IMR-90 (cell line): Measurements from ENCODE around the gene B3GLCT. TPM values are rescaled to one million over a fixed set of nuclear protein-coding genes. Genes with fewer than 3 reads are reported as not detected.

ENCODE experiments used
- ATAC-seq: fragments of 200-7000 bp; cut with Tn5 transposase; 2 replicates; pipeline ENCODE4 v1.9.1; 2020; ENCODE audit warnings: low read depth, mild to moderate bottlenecking, moderate library complexity
- BruUV-seq: library from RNA; stranded (reverse); fragments of 400-500 nt; replicated peaks from 2 replicates; lab custom pipeline; 2021; lab: Mats Ljungman, UMichigan
- CTCF ChIA-PET: fragments of 300-600 bp; formaldehyde crosslinking; extraction: SDS; loops from one replicate; lab custom pipeline; 2021; ENCODE audit warnings: antibody characterized with exemption; lab: Yijun Ruan, JAX
- POLR2A ChIA-PET: fragments of 300-600 bp; sonication (Branson Sonifier 250); formaldehyde crosslinking; loops from one replicate; lab custom pipeline; 2022; ENCODE audit warnings: antibody characterized with exemption; ENCODE audit not compliant: unreplicated experiment; lab: Charles Lee
- DNase-seq: peaks from one replicate; pipeline ENCODE4 v3.0.0; 2013
- H2AFZ ChIP-seq: replicated peaks from 2 replicates; pipeline ENCODE3; 2013; ENCODE audit warnings: low read length, mild to moderate bottlenecking; ENCODE audit not compliant: poor library complexity
- H2AK5ac ChIP-seq: 2 replicates; pipeline ENCODE4 v1.6.1; 2013; ENCODE audit warnings: low read depth, low read length, inconsistent platforms
- H2AK9ac ChIP-seq: replicated peaks from 2 replicates; pipeline ENCODE3; 2013; ENCODE audit warnings: mild to moderate bottlenecking, low read depth, low read length, moderate library complexity; ENCODE audit not compliant: poor library complexity
- H2BK120ac ChIP-seq: 2 replicates; pipeline ENCODE4 v1.6.1; 2013; ENCODE audit warnings: low read depth, low read length, inconsistent platforms
- H2BK15ac ChIP-seq: 3 replicates; pipeline ENCODE4 v1.6.1; 2013; ENCODE audit warnings: low read depth, low read length, inconsistent platforms
- H2BK20ac ChIP-seq: 2 replicates; pipeline ENCODE4 v1.6.1; 2013; ENCODE audit warnings: low read depth, mild to moderate bottlenecking, inconsistent platforms, low read length, moderate library complexity
- H2BK5ac ChIP-seq: 2 replicates; pipeline ENCODE4 v1.6.1; 2013; ENCODE audit warnings: mild to moderate bottlenecking, low read depth, low read length, inconsistent platforms; ENCODE audit not compliant: poor library complexity, severe bottlenecking
- H3K14ac ChIP-seq: replicated peaks from 2 replicates; pipeline ENCODE4 v1.6.1; 2013; ENCODE audit warnings: low read depth, low read length, inconsistent platforms
- H3K18ac ChIP-seq: 2 replicates; pipeline ENCODE4 v1.6.1; 2013; ENCODE audit warnings: low read depth, low read length, control low read depth
- H3K23ac ChIP-seq: 2 replicates; pipeline ENCODE4 v1.6.1; 2013; ENCODE audit warnings: low read depth, low read length, inconsistent platforms
- H3K27ac ChIP-seq: 2 replicates; pipeline ENCODE4 v1.5.1; 2013; ENCODE audit warnings: mild to moderate bottlenecking, control low read depth, low read length; ENCODE audit not compliant: insufficient read depth
- H3K27me3 ChIP-seq: 2 replicates; pipeline ENCODE4 v1.6.1; 2013; ENCODE audit warnings: low read length; ENCODE audit not compliant: control insufficient read depth, insufficient read depth
- H3K36me3 ChIP-seq: 2 replicates; pipeline ENCODE4 v1.6.1; 2013; ENCODE audit warnings: low read length, mixed read lengths; ENCODE audit not compliant: control insufficient read depth, insufficient read depth
- H3K4ac ChIP-seq: 2 replicates; pipeline ENCODE4 v1.6.1; 2013; ENCODE audit warnings: low read depth, low read length, inconsistent platforms
- H3K4me1 ChIP-seq: 2 replicates; pipeline ENCODE4 v1.6.1; 2013; ENCODE audit warnings: low read length, mixed read lengths; ENCODE audit not compliant: control insufficient read depth, insufficient read depth
- H3K4me2 ChIP-seq: 2 replicates; pipeline ENCODE4 v1.6.1; 2013; ENCODE audit warnings: low read depth, mild to moderate bottlenecking, control low read depth, low read length, moderate library complexity
- H3K4me3 ChIP-seq: 2 replicates; pipeline ENCODE4 v1.5.1; 2013; ENCODE audit warnings: low read depth, mild to moderate bottlenecking, control low read depth, low read length, moderate library complexity; ENCODE audit not compliant: insufficient read depth
- H3K56ac ChIP-seq: 2 replicates; pipeline ENCODE4 v1.6.1; 2013; ENCODE audit warnings: low read length, inconsistent platforms; ENCODE audit not compliant: insufficient read depth; ENCODE audit errors: extremely low read depth
- H3K79me1 ChIP-seq, 2 experiments: 2 replicates each; pipeline ENCODE4 v1.6.1; 2013; ENCODE audit warnings: low read length in 2 of 2, inconsistent platforms in 1 of 2, low read depth in 1 of 2
- H3K9ac ChIP-seq: 2 replicates; pipeline ENCODE4 v1.6.1; 2013; ENCODE audit warnings: low read depth, low read length, control low read depth
- H3K9me1 ChIP-seq: 2 replicates; pipeline ENCODE4 v1.6.1; 2013; ENCODE audit warnings: low read length, inconsistent platforms; ENCODE audit not compliant: insufficient read depth
- H3K9me3 ChIP-seq: 2 replicates; pipeline ENCODE4 v1.6.1; 2013; ENCODE audit warnings: low read length; ENCODE audit not compliant: control insufficient read depth, insufficient read depth
- H4K20me1 ChIP-seq: 2 replicates; pipeline ENCODE4 v1.6.1; 2013; ENCODE audit warnings: low read length, inconsistent platforms; ENCODE audit not compliant: insufficient read depth
- H4K5ac ChIP-seq: 2 replicates; pipeline ENCODE4 v1.6.1; 2013; ENCODE audit warnings: mild to moderate bottlenecking, low read depth, low read length, control low read depth
- H4K8ac ChIP-seq, 2 experiments: 2 replicates each; pipeline ENCODE4 v1.6.1; 2013; ENCODE audit warnings: low read depth in 2 of 2, low read length in 2 of 2, control low read depth in 1 of 2, inconsistent platforms in 1 of 2
- H4K91ac ChIP-seq: 2 replicates; pipeline ENCODE4 v1.6.1; 2013; ENCODE audit warnings: low read depth, low read length, inconsistent platforms; ENCODE audit not compliant: insufficient read depth
- CEBPB ChIP-seq: IDR thresholded peaks from 2 replicates; pipeline ENCODE4 v1.6.1; 2012; ENCODE audit warnings: low read depth, low read length, improper control_type of control experiment
- FOS ChIP-seq: fragments of 150-350 bp; IDR thresholded peaks from 2 replicates; pipeline ENCODE4 v1.6.1; 2016; ENCODE audit warnings: low read depth, low read length
- NFE2L2 ChIP-seq: fragments of 150-350 bp; IDR thresholded peaks from 2 replicates; pipeline ENCODE4 v1.6.1; 2016; ENCODE audit warnings: low read depth, mild to moderate bottlenecking, low read length
- POLR2A ChIP-seq: IDR thresholded peaks from 2 replicates; pipeline ENCODE4 v1.6.1; 2012; ENCODE audit warnings: mild to moderate bottlenecking, low read depth, low read length
- WGBS, 2 experiments: methylation state at CpG; one replicate each; pipeline versions ENCODE4 v1.1.5 to v1.1.7; 2013; ENCODE audit warnings: missing lambda C conversion rate in 2 of 2; ENCODE audit not compliant: insufficient read length in 1 of 2; ENCODE audit errors: extremely low coverage in 2 of 2; 5-methylcytosine and 5-hydroxymethylcytosine counted together
- dilution Hi-C: fragments of 300-500 bp; cut with HindIII; formaldehyde crosslinking; loops from one replicate; pipeline ENCODE4 v1.14.3; 2018; ENCODE audit warnings: low sequenced_read_pairs; ENCODE audit not compliant: unreplicated experiment
- in situ Hi-C: fragments of 300-500 bp; cut with MboI; formaldehyde crosslinking; loops from 3 replicates; pipeline ENCODE4 v1.14.3; 2019; ENCODE audit warnings: low sequenced_read_pairs, inconsistent platforms, mixed read lengths
- intact Hi-C: fragments of 100-400 bp; cut with micrococcal nuclease; formaldehyde crosslinking; loops from 2 replicates; pipeline ENCODE4 v1.10.0; 2022
- polyA plus RNA-seq, 3 experiments: library from polyadenylated mRNA; depleted of rRNA; stranded (reverse); fragments of >200 nt; gene quantifications; 2 replicates each; pipeline ENCODE4 v1.2.3, GENCODE V29; 2012; ENCODE audit warnings: low replicate concordance in 1 of 3
- total RNA-seq: library from RNA; depleted of rRNA; stranded (reverse); fragments of >200 nt; gene quantifications from 2 replicates; pipeline ENCODE4 v1.2.3, GENCODE V29; 2012

Gene B3GLCT
- total and polyA plus RNA-seq, 2 of the 4 experiments (the other 2 are of a cell fraction), result 2.0 to 4.5 TPM

- CTCF ChIA-PET, result interaction anchor here (1.4 kb wide), 1 partner anchor 25 kb away, joined by 4 read pairs; no protein-coding TSS in a partner anchor
- 100% methylated on average over 1 of the region's 2 CpGs; no CpG with 5 or more reads in 1 of the 2 experiments for WGBS, 2 experiments
- no peaks in the 10 kb centered on the region for H3K27me3 ChIP-seq
Observed at GRCh38 chr13:31261241-31261640, 61.5 kb downstream of the B3GLCT start.

More at GRCh38 chr13:31261241-31261640, 61.5 kb downstream of the B3GLCT start:
- Histone ChIP-seq H2AK5ac (no peak overlapping the region), H3K14ac (no peak overlapping the region), H3K56ac (no peak overlapping the region), H3K4ac (no peak overlapping the region), H3K4me1 (no peaks in the 10 kb centered on the region), H3K9ac (no peak overlapping the region), H4K5ac (no peak overlapping the region), H2BK15ac (no peak overlapping the region), H3K36me3 (no peaks in the 10 kb centered on the region), H3K4me3 (no peak overlapping the region), H2BK5ac (no peak overlapping the region), H3K9me3 (no peaks in the 10 kb centered on the region; the same call in 1 of the 2 replicates), H3K4me2 (no peak overlapping the region), H3K27ac (no peak overlapping the region), H3K79me1 (no peaks in the 10 kb centered on the region), H3K23ac (no peak overlapping the region), H4K91ac (no peak overlapping the region), H3K18ac (no peak overlapping the region), H2AK9ac (no peak overlapping the region), H4K8ac (no peak overlapping the region), H2BK120ac (no peak overlapping the region), H3K9me1 (no peaks in the 10 kb centered on the region), H4K20me1 (no peaks in the 10 kb centered on the region), H2BK20ac (no peak overlapping the region), H2AFZ (no peak overlapping the region)
- ATAC-seq, result no peak
- TF ChIP-seq FOS (no peak), NFE2L2 (no peak), CEBPB (no peak), POLR2A (no peak)
- no TSS peak for BruUV-seq
- in situ Hi-C loops (no loop called here), intact Hi-C loops (no loop called here), dilution Hi-C loops (no loop called here)
- no peak for DNase-seq
- POLR2A ChIA-PET, result no interaction called here
